ENCODE measurements around the gene COL20A1.

DNA sequence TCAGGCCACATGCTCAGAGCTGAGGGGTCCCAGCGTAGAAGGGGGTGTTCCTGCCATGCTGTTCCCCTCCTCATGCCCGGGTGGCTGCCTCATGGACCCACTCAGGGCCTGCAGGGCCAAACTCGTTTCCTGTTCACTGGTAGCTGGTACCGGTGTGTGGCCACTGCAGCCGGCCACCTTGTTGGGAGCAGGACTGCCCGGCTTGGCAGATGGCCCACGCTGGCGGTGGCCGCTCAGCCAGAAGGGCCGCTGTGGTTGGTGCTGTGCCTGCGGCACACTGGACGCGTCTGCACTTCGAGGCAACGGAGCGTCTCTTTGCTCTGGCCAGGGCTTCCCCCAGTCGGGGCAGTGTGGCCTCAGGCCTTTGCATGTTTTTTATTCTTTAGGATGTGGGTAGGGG lies 10.0 kb upstream of the COL20A1 start:
- TF ChIP-seq, protein P1, sequence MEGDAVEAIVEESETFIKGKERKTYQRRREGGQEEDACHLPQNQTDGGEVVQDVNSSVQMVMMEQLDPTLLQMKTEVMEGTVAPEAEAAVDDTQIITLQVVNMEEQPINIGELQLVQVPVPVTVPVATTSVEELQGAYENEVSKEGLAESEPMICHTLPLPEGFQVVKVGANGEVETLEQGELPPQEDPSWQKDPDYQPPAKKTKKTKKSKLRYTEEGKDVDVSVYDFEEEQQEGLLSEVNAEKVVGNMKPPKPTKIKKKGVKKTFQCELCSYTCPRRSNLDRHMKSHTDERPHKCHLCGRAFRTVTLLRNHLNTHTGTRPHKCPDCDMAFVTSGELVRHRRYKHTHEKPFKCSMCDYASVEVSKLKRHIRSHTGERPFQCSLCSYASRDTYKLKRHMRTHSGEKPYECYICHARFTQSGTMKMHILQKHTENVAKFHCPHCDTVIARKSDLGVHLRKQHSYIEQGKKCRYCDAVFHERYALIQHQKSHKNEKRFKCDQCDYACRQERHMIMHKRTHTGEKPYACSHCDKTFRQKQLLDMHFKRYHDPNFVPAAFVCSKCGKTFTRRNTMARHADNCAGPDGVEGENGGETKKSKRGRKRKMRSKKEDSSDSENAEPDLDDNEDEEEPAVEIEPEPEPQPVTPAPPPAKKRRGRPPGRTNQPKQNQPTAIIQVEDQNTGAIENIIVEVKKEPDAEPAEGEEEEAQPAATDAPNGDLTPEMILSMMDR (IDR thresholded peaks at IDR 0.05; ENCODE audit: insufficient read depth, low read depth, low read length), result no peak
- no peak for TF ChIP-seq EZH2 (IDR thresholded peaks at IDR 0.05; ENCODE audit: insufficient read depth, low read length)
